ENCODE results near the gene SLU7.
"Not testable (repeated sequence)": the region's sequence is repeated elsewhere in the genome, so short reads cannot be mapped to it uniquely, and the experiment has no call there.

Gene SLU7

GRCh38 chr5:160450164-160450932 lies 31.5 kb upstream of the SLU7 start:
- DNase-seq = no peak

DNA sequence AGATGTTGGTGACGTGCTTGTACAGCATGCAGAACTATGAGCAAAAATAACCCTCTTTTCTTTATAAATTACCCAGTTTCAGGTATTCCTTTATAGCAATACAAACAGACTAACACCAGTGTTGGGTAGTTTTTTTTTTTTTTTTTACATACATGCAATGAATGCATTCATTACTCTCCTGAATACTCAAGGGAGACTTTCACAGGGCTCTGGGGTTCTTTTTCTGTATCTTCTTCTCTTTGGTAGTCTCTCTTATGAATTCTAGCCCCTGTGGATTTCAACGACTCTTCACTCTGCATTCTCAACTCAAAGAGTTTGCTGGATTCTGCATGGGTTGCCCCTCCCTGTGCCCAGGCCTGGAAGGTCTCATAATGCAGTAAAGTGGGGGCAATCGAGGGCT lies 30.6 kb upstream of the SLU7 start:
- DNase-seq = no peak

DNA sequence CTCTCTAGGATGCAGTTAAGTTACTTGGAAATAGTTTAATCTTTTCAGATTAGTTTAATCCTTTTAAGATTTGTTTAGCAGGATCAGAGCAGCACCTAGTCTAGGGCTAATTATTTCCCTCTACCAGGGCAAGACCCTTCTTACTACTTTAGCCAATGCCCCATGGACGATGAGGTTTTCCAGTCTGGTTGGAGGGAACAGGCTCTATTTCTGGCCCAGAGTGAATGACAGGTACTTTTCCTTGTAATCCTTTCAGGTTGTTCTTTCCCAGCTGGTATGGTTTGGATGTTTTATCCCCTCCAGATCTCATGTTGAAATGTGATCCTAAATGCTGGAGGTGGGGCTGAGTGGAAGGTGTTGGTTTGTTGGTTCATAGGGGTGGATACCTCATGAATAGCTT lies 30.0 kb upstream of the SLU7 start:
- DNase-seq = no peak

DNA sequence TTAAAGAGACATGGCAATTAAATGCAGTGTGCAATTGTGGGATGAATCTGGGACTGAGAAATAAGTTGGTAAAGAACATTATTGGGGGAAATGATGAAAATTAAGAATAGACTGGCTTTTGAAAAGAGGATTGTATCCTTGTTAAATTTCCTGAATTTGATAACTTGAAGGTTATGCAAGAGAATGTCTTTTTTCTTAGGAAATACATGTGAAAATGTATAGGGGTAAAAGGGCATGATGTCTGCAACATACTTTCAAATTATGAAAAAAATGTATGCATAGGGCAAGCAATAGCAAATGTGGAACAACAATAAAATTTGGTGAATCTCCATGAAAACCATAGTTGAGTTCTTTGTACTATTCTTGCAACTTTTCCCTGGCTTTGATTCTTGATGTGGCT lies 26.9 kb upstream of the SLU7 start:
- no peak for DNase-seq

DNA sequence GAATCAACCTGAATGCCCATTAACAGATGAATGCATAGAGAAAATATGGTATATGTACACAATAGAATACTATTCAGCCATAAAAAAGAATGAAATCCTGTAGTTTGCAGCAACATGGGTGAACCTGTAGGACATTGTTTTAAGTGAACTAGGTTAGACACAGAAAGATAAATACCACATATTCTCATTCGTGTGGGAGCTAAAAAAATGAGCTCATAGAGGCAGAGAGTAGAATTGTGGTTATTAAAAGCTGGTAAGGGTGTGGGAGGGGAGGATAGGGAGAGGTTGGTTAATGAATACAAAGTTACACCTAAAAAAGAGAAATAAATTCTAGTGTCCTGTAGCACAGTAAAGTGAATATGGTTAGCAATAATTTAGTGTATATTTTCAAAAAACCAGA lies 26.3 kb upstream of the SLU7 start:
- no peak for DNase-seq

- DNase-seq = no peak
These were observed 25.5 kb upstream of the SLU7 start for GRCh38 chr5:160444407-160444806.

DNA sequence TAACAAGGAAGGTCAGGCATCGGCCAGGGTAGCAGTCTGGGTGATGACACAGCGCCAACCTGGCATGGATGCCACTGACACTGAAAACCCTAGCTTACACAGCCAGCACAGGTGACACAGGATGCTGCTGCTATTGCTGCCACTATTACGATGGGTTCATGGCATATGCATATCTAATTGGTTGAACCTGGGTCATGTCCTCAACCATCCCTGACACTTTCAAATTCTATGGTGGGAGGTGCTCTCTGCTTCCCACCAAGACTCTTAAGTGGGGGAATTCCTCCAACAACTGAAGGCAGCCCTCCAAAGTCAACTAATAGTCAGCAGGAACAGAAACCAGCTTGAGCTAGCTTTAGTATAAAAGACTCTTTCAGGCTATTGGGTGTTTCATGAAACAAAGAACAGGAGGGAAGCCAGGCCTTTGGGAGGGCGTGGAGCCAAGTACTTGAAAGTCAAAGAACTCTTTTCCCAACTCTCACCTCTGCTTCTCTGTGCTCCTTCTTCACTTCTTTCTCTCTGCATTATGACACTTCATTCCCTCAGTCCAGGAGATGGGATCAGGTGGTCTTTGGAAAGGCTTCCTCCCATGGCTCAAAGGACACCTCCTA lies 24.0 kb upstream of the SLU7 start:
- DNase-seq = no peak

DNA sequence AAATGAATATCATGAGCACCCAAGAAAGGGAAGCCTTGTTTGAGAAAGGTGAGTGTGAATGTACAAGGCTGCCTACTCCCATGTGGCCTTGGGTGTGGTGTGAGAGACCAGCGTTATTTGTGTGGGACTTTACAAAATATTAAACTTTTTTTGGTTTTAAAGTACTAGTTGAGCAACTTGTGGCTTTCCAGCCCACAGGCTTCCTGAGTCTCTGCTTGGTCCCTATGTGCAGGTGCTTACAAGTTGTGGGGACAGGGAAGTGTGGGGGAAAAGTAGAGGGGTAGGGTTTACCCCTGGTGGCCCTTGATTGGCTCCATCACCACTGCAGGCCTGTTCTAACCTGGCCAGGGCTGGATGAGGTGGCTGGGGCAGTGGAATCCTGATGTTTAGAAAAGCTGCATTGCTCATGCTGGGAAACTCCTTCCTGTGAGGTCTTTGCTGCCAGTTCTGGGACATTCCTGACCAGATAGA lies 22.5 kb upstream of the SLU7 start:
- no peak for DNase-seq

DNA sequence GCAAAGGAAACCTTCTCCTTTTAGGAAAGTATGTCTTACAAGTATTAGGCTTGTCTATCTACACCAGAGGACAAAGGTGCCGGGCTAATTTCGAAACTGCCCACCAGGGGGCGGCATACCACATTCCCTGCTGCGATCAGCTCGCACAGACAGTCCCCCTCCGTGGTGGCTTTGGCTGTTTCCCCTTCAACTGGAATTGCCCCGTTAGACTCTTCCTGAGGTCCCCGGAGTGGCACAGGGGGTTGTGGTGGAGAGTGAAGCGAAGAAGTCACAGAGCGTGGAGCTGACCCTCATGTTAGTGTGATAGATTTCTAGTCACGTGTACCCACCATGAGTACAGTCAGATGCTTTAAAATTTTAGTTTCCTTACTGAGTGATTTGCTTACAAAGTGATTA lies 20.3 kb upstream of the SLU7 start:
- peak; percentile 84 for DNase-seq

GRCh38 chr5:160438316-160439204 lies 19.7 kb upstream of the SLU7 start:
- peak; percentile 34 for DNase-seq

DNA sequence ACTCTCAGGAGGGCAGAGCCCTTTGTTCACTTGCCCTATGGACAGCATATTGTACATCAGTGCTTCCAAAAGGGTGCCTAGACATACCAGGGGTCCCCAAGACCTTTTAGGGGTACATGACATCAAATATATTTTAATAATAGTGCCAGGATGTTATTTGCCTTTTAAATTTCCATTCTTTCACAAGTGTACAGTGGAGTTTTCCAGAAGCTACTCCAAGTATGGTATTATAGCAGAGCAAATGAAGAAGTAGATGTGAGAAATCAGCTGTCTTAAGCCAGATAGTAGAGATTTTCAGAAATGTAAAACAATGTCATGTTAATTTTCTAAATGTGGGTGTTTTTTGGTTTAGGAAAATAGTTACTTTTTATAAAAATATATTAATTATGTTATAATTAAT lies 18.4 kb upstream of the SLU7 start:
- no peak for DNase-seq

- DNase-seq = not testable (repeated sequence)
These were observed 17.8 kb upstream of the SLU7 start for GRCh38 chr5:160436661-160437060.

DNA sequence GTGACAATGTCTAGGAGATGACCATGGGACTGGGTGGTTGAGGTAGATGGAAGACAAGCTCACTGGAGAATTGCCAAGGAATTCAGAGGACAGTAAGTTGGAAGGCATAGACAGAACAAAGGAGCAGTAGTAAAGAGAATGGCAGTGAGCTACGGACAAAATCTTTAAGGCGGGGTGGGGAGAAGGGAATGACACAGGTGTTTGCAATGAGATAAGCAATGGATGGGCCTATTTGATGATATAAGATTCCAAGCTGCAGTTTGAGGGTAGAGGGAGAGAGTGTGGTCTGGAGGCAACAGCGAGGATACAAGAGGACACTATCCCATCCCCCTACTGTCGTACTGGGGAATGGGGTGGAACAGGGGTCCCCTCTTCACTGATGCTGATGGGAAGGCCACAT lies 17.1 kb upstream of the SLU7 start:
- no peak for DNase-seq

DNA sequence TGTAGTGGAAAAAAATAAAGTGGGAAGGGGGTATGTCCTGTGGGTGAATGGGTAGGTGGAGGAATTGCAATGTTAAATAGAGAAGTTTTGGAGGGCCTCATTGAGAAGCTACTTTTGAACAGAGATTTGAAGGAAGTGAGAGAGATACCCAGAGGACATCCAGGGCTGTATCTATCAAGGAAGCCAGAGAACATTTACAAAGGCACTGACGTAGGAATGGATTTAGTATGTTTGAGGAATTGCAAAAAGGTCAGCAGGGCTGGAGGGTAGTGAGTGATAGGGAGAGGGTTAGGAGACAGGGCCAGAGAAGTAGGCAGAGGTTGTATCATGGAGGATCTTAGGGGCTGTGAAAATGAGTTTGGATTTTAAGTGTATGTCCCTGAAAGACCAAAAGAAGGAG lies 16.7 kb upstream of the SLU7 start:
- DNase-seq = no peak

- DNase-seq = no peak
These were observed 15.2 kb upstream of the SLU7 start for GRCh38 chr5:160434022-160434531.

DNA sequence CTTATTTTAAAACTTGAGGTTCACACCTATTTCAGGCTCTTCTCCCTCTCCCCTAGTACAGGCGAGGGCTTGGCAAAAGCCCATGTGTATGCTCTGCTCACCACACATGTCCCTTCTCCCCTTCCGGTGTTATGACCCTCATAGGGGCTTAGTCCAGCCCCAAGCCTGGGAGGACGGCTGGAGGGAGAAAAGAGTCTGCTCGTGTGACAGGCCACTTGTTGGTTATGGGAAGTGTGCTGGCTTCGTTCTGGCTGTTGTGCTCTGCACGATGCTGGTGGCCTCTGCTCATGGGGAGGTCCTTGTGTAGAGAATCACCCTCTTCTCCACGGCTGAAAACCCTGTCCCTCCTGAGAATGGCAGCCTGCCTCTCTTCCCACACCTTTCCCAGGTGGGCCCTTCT lies 13.9 kb upstream of the SLU7 start:
- no peak for DNase-seq

- no peak for DNase-seq
These were observed 13.3 kb upstream of the SLU7 start for GRCh38 chr5:160432196-160432595.

DNA sequence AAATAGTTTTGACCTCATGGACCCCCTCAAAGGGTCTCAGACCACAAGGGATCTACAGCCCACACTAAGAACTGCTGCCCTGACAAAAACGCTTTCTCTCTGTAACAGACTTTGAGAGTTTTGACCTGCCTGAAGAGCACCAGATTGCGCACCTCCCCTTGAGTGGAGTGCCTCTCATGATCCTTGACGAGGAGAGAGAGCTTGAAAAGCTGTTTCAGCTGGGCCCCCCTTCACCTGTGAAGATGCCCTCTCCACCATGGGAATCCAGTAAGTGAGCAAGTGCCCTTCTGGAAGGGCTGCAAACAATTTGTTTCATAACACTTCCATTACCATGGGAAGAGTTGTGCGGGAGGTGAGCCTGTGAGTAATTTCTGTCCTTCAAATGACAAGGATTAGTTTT lies 8.7 kb upstream of the SLU7 start:
- no peak for DNase-seq

DNA sequence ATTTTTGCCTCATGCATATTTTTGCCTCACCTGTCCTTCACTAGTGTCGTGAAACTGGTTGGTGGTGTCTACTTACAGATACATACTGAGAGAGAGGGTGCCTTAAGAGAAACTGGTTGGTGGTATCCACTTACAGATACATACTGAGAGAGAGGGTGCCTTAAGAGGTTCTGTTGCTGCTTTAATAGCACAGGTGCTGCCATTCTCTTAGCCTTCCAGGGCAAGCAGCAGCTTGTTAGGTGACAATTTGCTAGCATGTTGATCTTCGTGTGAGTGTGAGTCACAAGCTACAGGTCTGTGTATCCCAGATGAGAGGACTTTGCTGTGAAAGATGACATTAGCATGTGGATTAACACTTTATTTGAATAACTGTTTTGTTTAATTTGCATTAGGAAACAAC lies 4.2 kb upstream of the SLU7 start:
- no peak for DNase-seq

DNA sequence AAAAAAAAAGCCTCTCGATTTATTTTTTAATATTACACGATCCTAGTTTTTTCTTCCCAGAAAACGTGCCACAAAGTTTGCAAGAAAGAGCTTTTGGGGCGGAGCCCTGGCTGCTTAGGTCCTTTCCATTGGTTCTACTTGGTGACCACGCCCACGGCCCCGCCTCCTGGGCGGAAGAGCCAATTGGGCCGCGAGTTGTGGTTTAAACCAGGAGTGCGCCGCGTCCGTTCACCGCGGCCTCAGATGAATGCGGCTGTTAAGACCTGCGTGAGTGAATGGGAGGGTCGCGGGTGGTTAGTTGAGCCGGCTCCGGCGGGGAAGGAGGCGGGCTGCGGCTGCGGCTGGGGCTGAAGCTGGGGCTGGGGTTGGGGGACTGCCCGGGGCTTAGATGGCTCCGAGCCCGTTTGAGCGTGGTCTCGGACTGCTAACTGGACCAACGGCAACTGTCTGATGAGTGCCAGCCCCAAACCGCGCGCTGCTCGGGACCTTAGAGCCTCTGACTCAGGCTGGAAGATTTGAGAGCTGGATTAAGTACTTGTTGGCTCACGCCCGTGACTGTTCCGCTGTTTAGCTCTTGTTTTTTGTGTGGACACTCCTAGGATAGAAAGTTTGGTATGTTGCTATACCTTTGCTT lies 2.9 kb upstream of the SLU7 start, which contains the start of gene PTTG1:
PTTG1 (plus strand) TSS at position 231 of the 634 bp plus-strand sequence. CDS start 458 bp downstream, outside the sequence.
- peak; percentile 82 for DNase-seq

DNA sequence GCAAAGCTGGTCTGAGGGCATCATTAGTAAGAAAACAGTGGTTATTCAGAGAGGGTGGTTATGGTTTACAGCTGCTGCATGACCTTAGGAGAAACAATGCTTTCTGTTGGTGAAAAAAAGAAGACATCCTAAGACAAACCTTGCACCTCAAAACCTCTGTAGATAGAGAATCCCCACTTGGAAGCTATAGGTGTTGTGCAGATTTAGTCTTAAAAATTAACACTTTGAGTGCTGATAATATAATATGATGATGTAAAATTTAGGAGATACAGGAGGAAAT lies 1.4 kb upstream of the SLU7 start:
- no peak for DNase-seq

DNA sequence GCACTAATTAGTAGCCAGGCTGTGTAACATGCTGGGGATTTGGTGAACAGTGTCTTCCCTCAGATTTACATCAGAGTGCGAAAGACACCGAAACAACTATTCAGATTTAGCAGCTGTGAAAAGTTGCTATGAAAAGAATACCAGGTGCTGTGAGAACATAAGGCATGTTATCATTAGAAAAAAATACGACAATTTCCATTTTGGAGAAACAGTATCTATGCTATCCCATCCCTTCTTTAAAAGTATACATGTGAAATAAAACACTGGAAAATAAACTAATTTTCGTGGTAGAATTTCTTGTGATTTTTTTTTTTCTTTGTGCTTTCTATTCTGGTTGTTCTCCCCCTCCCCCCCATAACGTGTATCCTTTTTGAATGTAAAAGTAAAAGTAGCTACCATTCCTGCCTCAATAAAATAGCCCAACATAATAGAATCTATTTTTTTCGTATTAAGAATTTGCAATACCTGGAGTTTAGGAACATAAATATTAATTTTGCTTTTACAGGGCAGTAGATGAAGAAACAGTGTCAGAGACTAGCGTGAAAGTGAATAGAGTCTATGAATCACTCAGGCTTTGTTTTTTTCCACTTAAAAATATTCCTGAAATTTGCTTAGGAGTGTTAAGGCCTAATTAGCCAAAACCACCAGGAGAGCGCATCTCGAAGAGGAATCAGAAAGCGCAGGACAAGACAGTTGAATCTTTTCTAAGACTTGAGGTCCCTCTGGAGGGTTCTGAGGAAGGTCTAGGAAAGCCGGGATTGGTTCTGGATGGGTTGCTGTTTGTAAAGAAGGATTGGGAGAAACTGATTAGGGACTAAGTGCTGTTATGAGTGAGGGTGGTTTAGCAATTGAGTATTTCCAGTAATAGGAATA lies 813 bp upstream of the SLU7 start:
- DNase-seq = no peak

Data from activated CD4-positive, alpha-beta T cell treated with anti-CD3 and anti-CD28 coated beads for 1 hour (primary cell).